A673 (cell line): ENCODE data around the gene KATNBL1. TPM values are rescaled to one million over a fixed set of nuclear protein-coding genes. Genes with fewer than 3 reads are reported as not detected.

ENCODE experiments used
- BruUV-seq: library from RNA; stranded (reverse); fragments of 400-500 nt; replicated peaks from 2 replicates; lab custom pipeline; 2021; lab: Mats Ljungman, UMichigan
- CTCF ChIA-PET: fragments of 300-600 bp; sonication (Branson Sonifier 250); formaldehyde crosslinking; loops from one replicate; lab custom pipeline; 2022; ENCODE audit warnings: antibody characterized with exemption; lab: Charles Lee
- POLR2A ChIA-PET: fragments of 300-600 bp; sonication (Branson Sonifier 250); formaldehyde crosslinking; loops from one replicate; lab custom pipeline; 2022; ENCODE audit warnings: antibody characterized with exemption; ENCODE audit not compliant: low non-redundant PET; lab: Charles Lee
- DNase-seq: peaks from one replicate; pipeline ENCODE4 v3.0.0-alpha.2; 2015; ENCODE audit warnings: low spot score
- H3K27ac ChIP-seq: fragments of 200-600 bp; sonication (generic); 2 replicates; pipeline ENCODE4 v1.5.1; 2016; ENCODE audit warnings: mixed run types, low read depth, mild to moderate bottlenecking, mixed read lengths, antibody characterized with exemption, low read length; ENCODE audit not compliant: poor library complexity, severe bottlenecking
- H3K27me3 ChIP-seq: fragments of 200-600 bp; sonication (generic); replicated peaks from 2 replicates; pipeline ENCODE4 v1.6.1; 2017; ENCODE audit warnings: mixed run types, low read depth, mild to moderate bottlenecking, mixed read lengths, antibody characterized with exemption, low read length; ENCODE audit not compliant: insufficient read depth, poor library complexity
- H3K36me3 ChIP-seq: fragments of 200-600 bp; sonication (generic); 2 replicates; pipeline ENCODE4 v1.6.1; 2016; ENCODE audit warnings: mixed run types, mild to moderate bottlenecking, mixed read lengths, antibody characterized with exemption, low read length; ENCODE audit not compliant: insufficient read depth, poor library complexity, severe bottlenecking
- H3K4me1 ChIP-seq: fragments of 200-600 bp; sonication (generic); 2 replicates; pipeline ENCODE4 v1.6.1; 2017; ENCODE audit warnings: mixed run types, mild to moderate bottlenecking, mixed read lengths, antibody characterized with exemption, low read length; ENCODE audit not compliant: insufficient read depth, poor library complexity, severe bottlenecking
- H3K4me3 ChIP-seq: fragments of 200-600 bp; sonication (generic); 2 replicates; pipeline ENCODE4 v1.5.1; 2016; ENCODE audit warnings: low read depth, mixed run types, mild to moderate bottlenecking, mixed read lengths, low read length; ENCODE audit not compliant: poor library complexity, severe bottlenecking
- H3K9me3 ChIP-seq: fragments of 200-600 bp; sonication (generic); 2 replicates; pipeline ENCODE4 v1.6.1; 2016; ENCODE audit warnings: mixed run types, low read depth, mild to moderate bottlenecking, mixed read lengths, antibody characterized with exemption, low read length; ENCODE audit not compliant: poor library complexity, severe bottlenecking
- CTCF ChIP-seq: fragments of 300-800, 200-600 bp; sonication (generic); conservative IDR thresholded peaks from 2 replicates; pipeline ENCODE4 v1.5.1; 2017; ENCODE audit warnings: low read depth, mild to moderate bottlenecking, antibody characterized with exemption, low read length, moderate library complexity, mixed read lengths
- EZH2 ChIP-seq: fragments of 200-600 bp; sonication (generic); IDR thresholded peaks from 2 replicates; pipeline ENCODE4 v1.6.1; 2017; ENCODE audit warnings: borderline replicate concordance, low read depth, mild to moderate bottlenecking, mixed read lengths, antibody characterized with exemption, low read length; ENCODE audit not compliant: poor library complexity, severe bottlenecking
- intact Hi-C: fragments of 100-400 bp; cut with micrococcal nuclease; formaldehyde crosslinking; loops from one replicate; pipeline ENCODE4 v1.10.0; 2022; ENCODE audit not compliant: unreplicated experiment
- total RNA-seq: library from RNA; stranded (reverse); gene quantifications from 2 replicates; pipeline ENCODE4 v1.2.3, GENCODE V29; 2021

KATNBL1 gene
- total RNA-seq, 1 experiment from 2014 or later = 55.1 TPM

GRCh38 chr15:34114215-34114614 lies 95.7 kb downstream of the KATNBL1 start:
- Histone ChIP-seq H3K4me1 (no peaks in the 10 kb centered on the region), H3K4me3 (no peak overlapping the region), H3K27ac (no peak overlapping the region), H3K27me3 (no peaks in the 10 kb centered on the region), H3K36me3 (no peaks in the 10 kb centered on the region), H3K9me3 (no peaks in the 10 kb centered on the region)
- intact Hi-C loops = no loop called here
- BruUV-seq = no TSS peak
- DNase-seq = no peak
- ChIA-PET POLR2A (no interaction called here), CTCF (no interaction called here)
- TF ChIP-seq CTCF (no peak), EZH2 (no peak)

- Histone ChIP-seq H3K9me3 (no peaks in the 10 kb centered on the region), H3K27me3 (no peaks in the 10 kb centered on the region), H3K27ac (no peak overlapping the region), H3K4me1 (no peaks in the 10 kb centered on the region), H3K36me3 (no peaks in the 10 kb centered on the region), H3K4me3 (no peak overlapping the region)
- intact Hi-C loops = no loop called here
- no peak for TF ChIP-seq EZH2
- no peak for TF ChIP-seq CTCF
- POLR2A ChIA-PET = no interaction called here
- no TSS peak for BruUV-seq
- CTCF ChIA-PET = no interaction called here
- DNase-seq = no peak
Observed at GRCh38 chr15:34111488-34111887, 98.4 kb downstream of the KATNBL1 start.

- POLR2A ChIA-PET = interaction anchor here (0.8 kb wide), 1 partner anchor 99 kb away, joined by 3 read pairs; the partner anchor contains the start of gene KATNBL1
- CTCF ChIA-PET = interaction anchor here (0.6 to 1.9 kb wide), 6 partner anchors 13 to 478 kb away, joined by 3 to 27 read pairs (median 5); partner anchors contain the start of genes KATNBL1 and LPCAT4
- no peaks in the 10 kb centered on the region for H3K4me1 ChIP-seq
- no peaks in the 10 kb centered on the region for H3K27me3 ChIP-seq
- TF ChIP-seq EZH2 = no peak
- TF ChIP-seq CTCF = peak; percentile 72
- no peaks in the 10 kb centered on the region for H3K9me3 ChIP-seq
- H3K36me3 ChIP-seq = no peaks in the 10 kb centered on the region
- peak; percentile 58 for DNase-seq
- no TSS peak for BruUV-seq
- no peak overlapping the region for H3K27ac ChIP-seq
- intact Hi-C loops = loop anchor here (1.0 to 10.0 kb wide), 2 partner anchors 100 to 255 kb away; partner anchors contain the start of genes KATNBL1 and LPCAT4
- no peak overlapping the region for H3K4me3 ChIP-seq
Observed at GRCh38 chr15:34109797-34110663, 99.9 kb downstream of the KATNBL1 start.
